NCI-H1694 treated with DMSO at 0.1 percent for 48 hours (cell line): ENCODE results near the gene FLT3.
"Not testable (repeated sequence)": the region's sequence is repeated elsewhere in the genome, so short reads cannot be mapped to it uniquely, and the experiment has no call there.

ENCODE experiments used
- DNase-seq: peaks from one replicate; lab custom pipeline; 2025; lab: John Stamatoyannopoulos, UW

FLT3 gene

DNA sequence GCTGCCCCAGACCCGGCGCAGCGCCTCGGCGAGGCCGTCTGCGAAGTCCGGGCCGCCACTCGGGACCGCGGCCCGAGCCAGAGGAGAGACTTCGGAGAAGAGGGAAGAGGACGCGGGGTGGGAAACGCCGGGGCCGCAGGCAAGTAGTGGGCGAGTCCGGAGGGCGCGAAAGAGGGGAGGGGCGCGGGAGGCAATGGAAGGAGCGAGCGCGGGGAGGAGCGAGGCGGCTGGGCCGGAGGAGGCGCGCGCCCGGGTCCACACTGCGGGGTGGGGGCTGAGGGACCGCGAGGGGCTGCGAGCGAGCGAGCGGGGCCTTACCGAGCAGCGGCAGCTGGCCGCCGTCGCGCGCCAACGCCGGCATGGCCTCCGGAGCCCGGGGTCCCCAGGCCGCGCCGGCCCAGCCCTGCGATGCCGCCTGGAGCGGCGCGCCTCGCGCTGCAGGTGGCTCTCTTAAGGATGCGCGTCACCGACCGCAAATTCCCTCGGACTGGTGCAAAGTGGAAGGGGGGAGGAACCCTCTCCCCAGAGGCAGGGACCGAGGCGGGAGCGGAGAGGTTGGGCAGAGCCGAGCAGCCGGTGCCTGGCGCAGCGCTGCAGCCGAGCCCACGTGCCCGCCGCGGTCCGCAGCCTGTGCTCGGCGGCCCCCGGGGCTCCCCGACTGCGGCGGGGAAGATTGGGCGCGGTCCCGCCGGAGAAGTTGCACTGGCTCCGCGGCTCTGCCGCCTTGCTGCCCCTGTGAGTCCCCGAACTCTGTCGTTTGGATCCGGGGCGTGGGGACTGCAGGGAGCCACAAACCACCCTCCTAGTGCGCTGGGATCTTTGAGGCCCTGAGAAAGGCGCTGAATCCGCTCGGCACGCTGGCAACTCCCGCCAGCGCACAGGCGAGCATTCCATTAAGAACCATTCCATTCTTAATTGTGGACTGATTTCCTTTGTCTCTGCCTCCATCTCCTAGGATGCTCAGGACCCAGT, at the start of gene FLT3:
Gene FLT3, minus strand, starts transcription at position 427 of the 972 bp plus-strand sequence. Its CDS starts 66 bp downstream, at position 361.
- no peak for DNase-seq

DNA sequence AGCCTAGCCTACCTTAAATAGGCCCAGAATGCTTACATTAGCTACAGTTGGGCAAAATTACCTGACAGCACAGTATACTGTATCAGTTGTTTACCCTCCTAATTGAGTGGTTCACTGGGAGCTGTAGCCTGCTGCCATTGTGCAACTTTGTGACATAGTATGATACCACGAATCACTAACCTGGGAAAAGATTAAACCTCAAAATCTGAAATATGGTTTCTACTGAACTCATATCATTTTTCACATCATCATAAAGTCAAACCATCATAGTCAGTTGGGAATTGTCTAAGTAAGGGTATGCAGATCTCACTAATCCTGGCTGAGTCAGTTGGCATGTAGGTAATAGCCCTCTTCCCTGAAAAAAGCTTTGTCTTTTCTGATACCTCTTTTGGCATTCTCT, 47.1 kb upstream of the FLT3 start:
- no peak for DNase-seq

DNA sequence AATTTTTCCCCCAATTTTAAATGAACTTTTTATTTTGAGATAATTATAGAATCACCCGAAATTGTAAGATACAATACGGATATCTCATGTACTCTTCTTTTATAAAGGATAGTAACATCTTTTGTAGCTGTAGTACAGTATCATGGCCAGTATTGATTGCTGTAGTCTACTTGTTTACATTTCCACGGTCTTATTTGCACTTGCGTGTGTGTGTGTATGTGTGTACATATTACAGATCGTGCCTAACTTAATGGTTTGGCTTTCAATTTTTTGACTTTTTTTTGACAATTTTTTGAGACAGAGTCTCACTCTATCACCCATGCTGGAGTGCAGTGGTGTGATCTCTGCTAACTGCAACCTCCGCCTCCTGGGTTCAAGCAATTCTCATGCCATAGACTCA, 44.7 kb upstream of the FLT3 start:
- no peak for DNase-seq

DNA sequence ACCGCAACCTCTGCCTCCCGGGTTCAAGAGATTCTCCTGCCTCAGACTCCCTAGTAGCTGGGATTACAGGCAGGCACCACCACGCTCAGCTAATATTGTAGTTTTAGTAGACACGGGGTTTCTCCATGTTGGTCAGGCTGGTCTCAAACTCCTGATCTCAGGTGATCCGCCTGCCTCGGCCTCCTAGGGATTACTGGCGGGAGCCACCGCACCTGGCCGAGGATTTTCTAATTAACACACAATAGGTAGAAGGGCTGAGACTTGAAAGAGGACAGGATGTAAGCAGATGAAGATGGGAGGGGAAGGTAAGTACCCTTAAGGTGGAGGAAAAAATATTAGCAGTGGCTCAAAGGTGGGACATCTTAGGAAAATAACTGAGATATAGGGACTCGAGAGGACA, 41.2 kb upstream of the FLT3 start:
- not testable (repeated sequence) for DNase-seq

DNA sequence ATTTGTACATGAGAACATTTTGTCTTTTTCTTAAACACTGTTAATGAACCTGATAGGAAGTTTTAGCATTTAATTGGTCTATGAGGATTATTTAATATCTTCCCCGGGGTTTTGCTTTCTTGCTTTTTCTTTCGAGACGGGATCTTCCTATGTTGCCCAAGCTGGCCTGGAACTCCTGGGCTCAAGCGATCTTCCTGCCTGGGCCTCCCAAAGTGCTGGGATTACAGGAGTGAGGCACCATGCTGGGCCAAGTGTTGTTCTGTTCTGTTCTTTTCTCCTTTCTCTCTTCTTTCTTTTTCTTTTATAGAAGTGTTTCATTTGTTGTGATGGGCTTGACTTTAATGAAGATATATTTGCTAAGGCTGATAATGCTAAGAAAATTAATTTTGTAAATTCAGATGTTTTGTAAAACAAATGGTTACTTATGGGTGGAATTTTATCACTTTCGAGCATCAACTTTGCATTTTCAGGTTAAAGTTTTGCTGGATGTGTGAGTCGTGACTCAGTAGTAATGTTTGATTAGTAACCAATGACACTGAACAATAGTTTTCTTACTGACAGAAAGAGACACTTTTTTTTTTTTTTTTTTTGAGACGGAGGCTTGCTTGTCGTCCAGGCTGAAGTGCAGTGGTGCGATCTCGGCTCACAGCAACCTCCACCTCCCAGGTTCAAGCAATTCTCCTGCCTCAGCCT, 40.2 kb upstream of the FLT3 start:
- no peak for DNase-seq

DNA sequence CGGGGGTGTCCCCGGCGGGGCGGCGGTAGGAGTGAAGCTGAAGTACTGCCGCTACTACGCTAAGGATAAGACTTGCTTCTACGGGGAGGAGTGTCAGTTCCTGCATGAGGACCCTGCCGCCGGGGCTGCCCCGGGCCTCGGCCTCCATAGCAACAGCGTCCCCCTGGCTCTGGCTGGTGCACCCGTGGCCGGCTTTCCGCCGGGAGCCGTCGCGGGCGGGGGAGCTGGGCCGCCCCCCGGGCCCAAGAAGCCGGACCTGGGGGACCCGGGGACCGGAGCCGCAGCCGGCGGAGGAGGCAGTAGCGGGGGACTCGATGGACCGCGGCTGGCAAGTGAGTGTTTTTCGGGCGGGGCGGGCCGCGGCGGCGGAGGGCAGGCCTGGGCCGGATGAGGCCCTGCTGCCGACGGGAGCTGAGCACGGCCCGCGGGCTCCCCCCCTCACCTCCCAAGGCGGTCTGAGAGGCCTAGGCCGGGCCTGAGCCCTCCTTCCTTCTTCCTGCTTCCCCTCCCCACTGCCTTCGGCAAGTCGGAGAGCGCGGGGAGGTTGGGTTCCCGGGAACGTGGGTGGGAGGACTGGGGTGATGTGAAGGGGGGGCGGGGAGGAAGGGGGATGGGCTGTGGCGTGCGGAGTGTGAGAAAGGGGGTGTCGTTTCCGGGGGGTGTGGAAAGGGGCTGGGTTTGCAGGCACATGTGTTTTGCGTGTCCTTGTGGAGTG, 38.5 kb upstream of the FLT3 start:
- DNase-seq = no peak

DNA sequence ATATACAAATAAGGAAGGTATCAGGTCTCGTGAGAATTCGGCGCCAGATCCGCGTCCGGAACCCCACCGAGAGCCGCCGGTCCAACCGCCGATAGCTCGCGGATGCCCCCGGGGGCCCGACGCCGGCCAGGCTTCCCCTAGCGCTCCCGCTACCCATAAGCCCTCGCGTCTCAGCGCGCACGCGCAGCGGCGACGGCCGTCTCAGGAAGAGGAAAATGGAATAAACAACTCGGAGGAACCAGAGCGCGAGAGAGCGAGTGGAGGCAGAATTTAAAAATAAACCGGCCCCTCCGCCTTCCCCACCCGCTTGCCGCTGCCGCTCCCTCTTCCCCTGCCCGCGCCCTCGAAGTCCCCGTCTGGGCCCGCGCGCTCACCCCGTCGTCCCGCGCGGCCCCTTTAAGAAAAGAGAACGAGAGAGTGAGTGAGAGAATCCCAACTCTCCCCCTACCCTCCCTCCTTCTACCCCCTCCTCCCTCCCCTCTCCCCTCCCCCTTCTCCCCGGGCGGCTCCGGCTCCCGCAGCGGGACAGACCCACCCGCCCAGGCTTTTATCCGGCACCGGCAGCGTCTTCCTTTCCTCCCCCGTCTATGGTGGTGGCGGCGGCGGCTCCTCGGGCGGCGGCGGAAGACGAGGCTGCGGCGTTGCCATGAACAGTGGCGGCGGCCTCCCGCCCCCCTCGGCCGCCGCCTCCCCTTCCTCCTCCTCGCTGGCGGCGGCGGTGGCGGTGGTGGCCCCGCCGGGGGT, 37.8 kb upstream of the FLT3 start, which contains the start of gene PAN3:
Gene PAN3, plus strand, starts transcription at position 534 of the 744 bp plus-strand sequence. Its CDS starts 113 bp downstream, at position 647.
- DNase-seq = peak; percentile 58

DNA sequence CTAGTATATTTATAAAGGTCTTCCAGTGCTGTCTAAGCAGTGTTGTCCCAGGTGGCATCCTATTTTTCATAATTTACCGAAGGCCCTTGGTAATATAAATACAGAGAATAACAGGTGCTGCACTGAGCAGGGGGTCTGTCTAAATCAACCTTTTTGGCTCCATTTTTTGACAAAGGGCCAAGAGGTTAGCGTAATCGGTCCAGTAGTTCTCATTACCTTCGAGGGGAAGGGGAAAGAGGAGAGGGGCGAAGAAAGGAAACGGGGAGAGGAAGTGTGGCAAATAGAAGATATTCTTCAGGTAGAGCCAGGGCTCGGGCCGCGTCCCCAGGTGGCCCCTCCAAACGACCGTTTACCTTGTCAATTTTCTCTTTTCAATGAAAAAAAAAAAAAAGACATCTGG, 37.2 kb upstream of the FLT3 start:
- peak; percentile 36 for DNase-seq

DNA sequence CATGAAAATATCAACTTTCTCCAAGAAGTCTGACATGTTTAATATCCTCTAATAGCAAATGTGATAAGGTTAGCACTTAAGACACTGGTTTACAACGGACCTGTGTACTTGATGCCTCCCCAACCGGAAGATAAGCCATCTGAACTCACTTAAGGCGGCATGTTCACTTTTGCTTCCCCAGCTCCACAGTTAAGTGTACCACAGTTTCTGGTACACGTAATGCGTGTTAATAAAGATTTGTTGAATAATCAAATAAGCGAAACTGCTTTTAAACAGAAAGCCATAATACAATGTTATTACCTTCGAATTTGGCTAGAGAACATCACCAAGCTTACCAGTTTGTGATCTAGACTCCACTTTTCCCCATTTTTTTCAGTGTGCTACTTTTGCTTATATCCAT, 36.5 kb upstream of the FLT3 start:
- DNase-seq = no peak

DNA sequence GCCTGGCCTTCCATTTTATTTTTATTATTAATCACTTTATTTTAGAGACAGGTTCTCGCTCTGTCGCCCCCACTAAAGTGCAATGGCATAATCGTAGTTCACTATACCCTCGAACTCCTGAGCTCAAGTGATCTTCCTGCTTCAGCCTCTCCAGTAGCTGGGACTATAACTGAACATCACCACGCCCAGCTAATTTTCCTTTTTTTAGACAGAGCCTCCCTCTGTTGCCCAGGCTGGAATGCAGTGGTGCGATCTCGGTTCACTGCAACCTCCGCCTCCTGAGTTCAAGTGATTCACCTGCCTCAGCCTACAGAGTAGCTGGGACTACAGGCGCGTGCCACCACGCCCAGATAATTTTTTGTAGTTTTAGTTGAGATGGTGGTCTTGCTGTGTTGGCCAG, 31.3 kb upstream of the FLT3 start:
- no peak for DNase-seq

DNA sequence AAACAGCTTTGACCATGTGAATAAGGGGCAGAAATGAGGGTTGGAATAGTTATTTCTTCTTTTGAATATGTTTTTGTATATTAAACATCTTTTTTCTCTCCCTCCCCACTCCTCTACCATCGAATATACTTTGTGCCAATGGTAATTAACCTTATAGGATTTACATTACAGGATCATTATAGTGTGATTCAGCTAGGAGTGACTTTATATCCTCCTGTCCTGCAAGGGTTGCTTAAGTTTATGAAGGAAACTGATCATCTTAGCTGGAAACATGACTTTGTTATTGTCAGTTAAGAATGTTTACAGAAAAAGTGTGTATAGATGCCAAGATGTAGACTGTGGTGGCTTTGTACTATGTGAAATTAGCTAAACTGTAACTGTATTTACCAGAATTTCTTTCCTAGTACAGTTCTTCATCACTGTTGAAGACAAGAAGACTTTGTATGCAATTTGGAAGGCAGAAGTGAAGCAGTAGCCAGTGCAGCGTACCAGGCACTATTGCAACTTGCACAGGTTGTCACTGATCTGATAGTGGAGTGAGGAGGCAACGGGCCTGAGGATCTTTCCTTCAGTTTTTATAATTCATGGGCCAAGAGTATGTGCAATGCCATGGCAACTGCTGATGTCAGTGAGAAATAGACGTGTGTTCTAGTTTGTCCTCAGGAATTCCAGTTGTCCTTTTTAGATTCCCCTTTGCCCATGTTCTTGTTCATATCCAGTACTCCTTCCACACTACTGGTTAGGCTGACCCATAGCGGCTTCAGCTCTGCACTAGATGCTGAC, 29.7 kb upstream of the FLT3 start:
- DNase-seq = no peak

DNA sequence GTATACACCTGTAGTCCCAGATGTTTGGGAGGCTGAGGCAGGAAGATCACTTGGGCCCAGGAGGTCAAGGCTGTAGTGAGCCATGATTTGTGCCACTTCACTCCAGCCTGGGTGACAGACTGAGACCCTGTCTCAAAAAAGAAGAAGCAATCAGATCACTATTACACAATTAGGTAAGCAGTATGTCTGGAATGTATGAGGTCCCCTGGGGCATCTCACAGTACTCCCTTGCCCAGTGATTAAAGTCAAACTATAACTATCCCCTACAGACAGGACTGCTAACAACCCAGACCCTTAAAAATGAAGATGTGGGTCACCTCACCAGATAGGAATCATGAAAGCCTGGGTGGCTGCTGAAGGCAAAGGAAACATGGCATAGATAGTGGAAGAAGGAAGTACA, 28.6 kb upstream of the FLT3 start:
- DNase-seq = no peak

DNA sequence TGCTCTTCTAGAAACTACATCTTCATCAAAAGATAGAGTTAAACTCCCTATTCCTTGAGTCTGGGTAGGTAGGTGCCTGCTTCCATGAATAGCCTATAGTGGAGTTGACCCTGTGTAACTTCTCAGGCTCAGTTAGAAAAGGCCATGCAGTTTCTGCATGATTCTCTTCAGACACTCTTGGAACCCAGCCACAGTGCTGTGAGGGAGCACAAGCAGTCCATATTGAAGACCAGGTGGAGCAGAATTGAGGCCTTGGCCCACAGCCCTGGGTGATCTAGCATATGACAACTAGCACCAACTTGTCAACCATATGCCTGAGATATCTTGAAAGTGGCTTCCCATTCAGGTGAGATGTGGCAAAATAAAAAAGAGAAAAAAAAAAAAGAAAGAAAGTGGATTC, 27.7 kb upstream of the FLT3 start:
- peak; percentile 86 for DNase-seq

DNA sequence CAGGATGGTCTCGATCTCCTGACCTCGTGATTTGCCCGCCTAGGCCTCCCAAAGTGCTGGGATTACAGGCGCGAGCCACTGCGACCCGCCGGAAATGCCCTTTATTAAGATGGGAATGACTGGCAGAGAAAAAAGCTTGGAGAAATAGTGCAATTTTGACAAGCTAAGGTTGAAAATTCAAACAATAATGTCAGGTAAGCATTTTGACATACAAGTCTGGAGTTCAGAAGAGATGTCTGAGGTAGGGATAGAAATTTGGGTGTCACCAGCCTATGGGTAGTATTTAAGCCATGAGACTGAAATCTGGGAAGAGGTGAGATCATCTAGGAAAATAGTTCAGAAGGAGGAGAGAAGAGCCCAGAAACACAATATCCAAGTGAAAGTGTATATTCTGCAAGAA, 20.8 kb upstream of the FLT3 start:
- no peak for DNase-seq

DNA sequence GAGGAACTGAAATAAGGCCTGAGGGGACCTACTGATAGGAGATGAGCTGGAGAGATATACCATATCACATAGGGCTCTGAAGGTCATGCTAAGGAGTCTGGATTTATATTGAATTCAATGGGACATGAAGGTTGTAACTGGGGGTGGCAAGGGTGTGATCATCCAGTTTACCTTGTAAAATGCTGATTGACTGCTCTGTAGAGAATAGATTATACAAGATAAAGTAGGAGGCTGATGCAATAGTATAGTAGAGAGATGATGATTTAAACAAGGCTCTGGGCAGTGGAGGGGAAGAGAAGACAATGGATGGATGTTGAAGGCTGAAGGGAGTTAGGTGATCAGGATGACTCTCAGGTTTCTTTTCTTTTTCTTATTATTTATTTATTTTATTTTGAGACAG, 19.9 kb upstream of the FLT3 start:
- DNase-seq = no peak

DNA sequence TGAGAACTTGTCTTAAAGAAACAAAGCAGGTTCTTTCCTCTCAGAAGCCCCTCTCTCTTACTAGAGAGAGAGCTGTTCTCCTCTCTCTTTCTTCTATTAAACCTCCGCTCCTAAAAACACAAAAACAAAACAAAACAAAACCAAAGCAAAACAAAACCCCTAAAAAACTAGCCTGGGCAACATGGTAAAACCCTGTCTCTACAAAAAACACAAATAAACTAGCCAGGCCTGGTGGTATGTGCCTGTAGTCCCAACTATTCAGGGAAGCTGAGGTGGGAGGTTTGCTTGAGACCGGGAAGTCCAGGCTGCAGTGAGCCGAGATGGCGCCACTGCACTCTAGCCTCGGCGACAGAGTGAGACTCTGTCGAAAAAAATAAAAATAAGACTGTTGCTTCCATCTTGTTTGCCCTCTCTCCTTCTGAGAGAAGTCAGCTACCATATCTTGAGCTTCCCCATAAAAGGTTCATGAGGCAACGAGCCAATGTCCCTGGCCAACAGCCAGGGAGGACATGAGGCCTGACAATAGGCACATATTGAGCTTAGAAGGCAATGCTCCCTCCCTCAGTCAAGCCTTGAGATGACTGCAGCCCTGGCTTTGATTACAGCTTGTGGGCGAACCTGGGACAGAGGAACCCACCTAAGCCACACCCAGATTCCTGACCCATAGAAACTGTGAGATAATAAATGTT, 17.5 kb upstream of the FLT3 start:
- DNase-seq = no peak

DNA sequence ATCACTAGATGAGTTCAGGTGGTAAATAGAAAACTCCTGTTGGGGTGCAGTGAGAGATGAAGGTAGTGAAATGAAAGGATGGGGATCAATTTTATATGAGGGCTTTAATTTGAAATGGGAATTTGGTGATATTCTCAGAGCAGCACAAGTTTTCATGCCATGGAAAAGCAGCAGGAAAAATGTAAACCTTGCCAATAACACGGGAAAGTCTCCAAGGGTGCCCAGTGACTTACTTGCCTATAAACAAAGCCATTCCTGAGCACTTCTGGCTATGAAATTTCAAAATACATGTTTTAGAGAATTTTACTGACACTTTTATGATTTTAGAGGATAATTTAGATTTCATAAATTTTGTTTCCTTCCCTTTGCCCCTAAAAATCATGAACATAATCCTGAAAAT, 16.4 kb upstream of the FLT3 start:
- DNase-seq = no peak

DNA sequence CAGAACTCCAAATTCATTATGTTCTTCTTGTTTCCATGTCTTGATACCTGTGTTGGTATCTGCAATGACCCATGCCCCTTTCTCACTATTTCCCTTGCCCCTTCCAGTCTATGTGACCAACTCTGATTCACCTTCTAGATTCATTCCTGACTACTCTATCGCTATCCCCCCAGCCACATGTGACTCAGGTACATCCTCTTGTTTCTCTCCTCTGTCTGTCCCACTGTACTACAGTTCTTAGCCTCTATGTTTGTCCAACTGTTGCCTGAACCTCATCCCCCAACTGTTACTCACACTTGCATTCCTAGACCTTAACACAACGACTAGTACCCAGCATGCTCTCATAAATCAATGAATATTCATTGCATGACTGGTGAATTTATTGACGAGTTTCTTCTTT, 10.0 kb upstream of the FLT3 start:
- DNase-seq = no peak

DNA sequence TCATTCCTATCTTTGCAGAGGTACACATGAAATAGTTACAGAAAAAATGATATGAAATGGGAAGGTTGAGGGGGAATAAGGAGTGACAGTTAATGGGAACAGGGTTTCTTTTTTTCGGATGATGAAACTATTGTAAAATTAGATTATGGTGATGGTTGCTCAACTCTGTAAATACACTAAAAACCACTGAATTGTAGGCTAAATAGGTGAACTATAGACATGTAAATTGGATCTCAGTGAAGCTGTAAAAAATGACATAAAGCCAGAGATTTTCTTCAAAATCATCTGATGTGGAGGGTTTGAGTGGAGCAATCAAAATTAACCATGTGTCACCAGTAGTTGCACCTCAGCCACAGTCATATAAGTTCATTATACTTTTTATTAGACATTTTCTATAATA, 6.6 kb upstream of the FLT3 start:
- DNase-seq = no peak

DNA sequence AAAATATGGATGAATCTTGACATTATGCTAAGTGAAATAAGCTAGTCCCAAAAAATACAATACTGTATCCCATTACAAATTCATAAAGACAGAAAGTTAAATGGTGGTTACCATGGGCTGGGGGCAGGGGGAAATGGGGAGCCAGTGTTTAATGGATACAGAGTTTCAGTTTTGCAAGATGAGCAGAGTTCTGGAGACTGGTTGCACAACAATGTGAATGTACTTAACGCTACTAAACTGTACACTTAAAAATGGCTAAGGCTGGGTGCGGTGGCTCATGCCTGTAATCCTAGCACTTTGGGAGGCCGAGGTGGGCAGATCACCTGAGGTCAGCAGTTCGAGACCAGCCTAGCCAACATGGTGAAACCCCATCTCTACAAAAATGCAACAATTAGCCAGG, 1.5 kb upstream of the FLT3 start:
- not testable (repeated sequence) for DNase-seq
